ENCODE measurements around the gene GABRD.

Gene GABRD

GRCh38 chr1:2074944-2075740 is 56.0 kb downstream of the GABRD start:
- no peak for DNase-seq (ENCODE audit: low read depth in 2 of 3, low spot score in 1 of 3)

GRCh38 chr1:2076826-2077225 is 57.7 kb downstream of the GABRD start:
- DNase-seq (ENCODE audit: low read depth in 2 of 3, low spot score in 1 of 3), result no peak

GRCh38 chr1:2078170-2078569 is 59.0 kb downstream of the GABRD start:
- no peak for DNase-seq (ENCODE audit: low read depth in 2 of 3, low spot score in 1 of 3)

- DNase-seq (ENCODE audit: low read depth in 2 of 3, low spot score in 1 of 3), result no peak
Measured at GRCh38 chr1:2079396-2080085, 60.4 kb downstream of the GABRD start.

GRCh38 chr1:2080140-2080539 is 61.0 kb downstream of the GABRD start:
- DNase-seq (ENCODE audit: low read depth in 2 of 3, low spot score in 1 of 3), result no peak
